Omental fat pad (tissue), 4 donors: ENCODE results near the gene CFTR. TPM values are rescaled to one million over a fixed set of nuclear protein-coding genes. Genes with fewer than 3 reads are reported as not detected.

Experiments
- ATAC-seq: fragments of 150-250 bp; one replicate; pipeline ENCODE4 v1.9.1; 2016; ENCODE audit warnings: mild to moderate bottlenecking, moderate library complexity; ENCODE audit not compliant: low FRiP score
- DNase-seq: peaks from one replicate; pipeline ENCODE4 v3.0.0-alpha.2; 2019; ENCODE audit warnings: low spot score
- CTCF ChIP-seq, 3 donors: fragments of 450-650 bp; IDR thresholded peaks; one replicate each; pipeline ENCODE4 v1.5.1; 2016 to 2017; ENCODE audit warnings: antibody characterized with exemption in 3 of 3, mild to moderate bottlenecking in 3 of 3, moderate library complexity in 2 of 3
- small RNA-seq: library from RNA; depleted of rRNA; stranded (forward); fragments of <200 nt; gene quantifications from one replicate; pipeline ENCODE3, GENCODE V24; 2016
- total RNA-seq, 4 donors: library from RNA; depleted of rRNA; stranded (reverse); fragments of >200 nt; gene quantifications; one replicate each; pipeline ENCODE4 v1.1.0, GENCODE V29; 2016

The CFTR gene
- total RNA-seq, 4 donors from 2014 or later: 0.32 to 7.1 (median 1.3) TPM

GRCh38 chr7:117716707-117717299 is 237.0 kb downstream of the CFTR start:
- DNase-seq (no peak), ATAC-seq (no peak)
- no peak for TF ChIP-seq CTCF (IDR thresholded peaks at IDR 0.05)

- no peak for DNase-seq
- ATAC-seq: no peak
- TF ChIP-seq CTCF (IDR thresholded peaks at IDR 0.05): no peak
Measured at GRCh38 chr7:117717357-117717756, 237.5 kb downstream of the CFTR start.

Small RNA genes within 50 kb of the gene (small RNA-seq; reads per million reads assigned to genes)
- gene AC000111.1 (not detected), gene AC000111.2 (not detected)

Other genes starting within 250 kb of the CFTR start
- under 1 TPM; 0.48 to 0.95 (median 0.64) TPM for gene WNT2, start 157.0 kb upstream of the CFTR start, total RNA-seq
- gene ASZ1, start 52.5 kb upstream of the CFTR start, total RNA-seq: not detected